Frontal cortex (tissue), 4 donors: ENCODE data around the gene DCBLD2. TPM values are rescaled to one million over a fixed set of nuclear protein-coding genes. Genes with fewer than 3 reads are reported as not detected.
"Not testable (repeated sequence)": the region's sequence is repeated elsewhere in the genome, so short reads cannot be mapped to it uniquely, and the experiment has no call there.

Experiments
- DNase-seq, 2 donors: peaks; one replicate each; pipeline ENCODE4 v3.0.0; 2012; ENCODE audit warnings: low spot score in 2 of 2
- FAIRE-seq: peaks from 2 replicates; lab custom pipeline; 2012; peaks lifted over from hg19 to GRCh38; lab: Jason Lieb, UNC
- total RNA-seq: library from RNA; depleted of rRNA; stranded (reverse); fragments of >200 nt; gene quantifications from one replicate; pipeline ENCODE4 v1.2.3, GENCODE V29; 2014
- donor health status: control.
- donor health status: control.
- donor health status: control.

Gene DCBLD2
- total RNA-seq, 1 donor from 2014 or later, result 31.4 TPM

DNA sequence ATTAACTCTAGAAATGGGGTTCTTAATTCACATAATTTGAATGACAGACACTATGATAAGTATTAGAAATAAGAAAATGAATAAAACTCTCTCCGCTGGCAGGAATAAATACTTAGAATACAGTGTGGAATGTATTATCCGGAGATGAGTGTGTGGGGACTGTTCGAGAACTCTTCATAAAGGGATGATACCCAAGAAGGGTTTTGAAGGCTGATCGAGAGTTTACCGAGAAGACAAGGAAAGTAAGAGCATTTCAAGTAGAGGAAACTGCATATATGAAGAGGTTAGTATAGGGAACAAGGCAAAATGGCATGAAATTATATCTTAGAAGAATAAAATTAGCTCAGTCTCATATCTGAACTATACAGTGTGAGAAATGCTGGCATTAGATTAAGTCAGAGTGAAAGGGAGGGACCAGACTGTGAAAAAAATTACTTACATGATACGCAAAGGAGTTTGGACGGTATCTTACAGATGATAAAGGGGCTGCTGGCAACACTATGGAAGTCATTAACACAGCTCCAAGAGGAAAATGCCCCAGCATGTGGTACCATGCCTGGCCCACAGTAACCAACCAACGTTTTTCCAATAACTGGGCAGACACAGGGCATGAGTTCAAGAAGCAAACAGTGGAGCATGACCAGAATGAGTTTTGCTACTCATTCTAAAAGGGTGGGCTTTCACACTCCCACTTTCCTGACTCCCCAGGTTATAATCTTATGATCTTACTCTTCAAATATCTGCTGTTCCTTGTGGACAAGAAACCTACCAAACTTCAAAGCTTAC, 6.5 kb downstream of the DCBLD2 start:
- no peak for DNase-seq
- no peak for FAIRE-seq

DNA sequence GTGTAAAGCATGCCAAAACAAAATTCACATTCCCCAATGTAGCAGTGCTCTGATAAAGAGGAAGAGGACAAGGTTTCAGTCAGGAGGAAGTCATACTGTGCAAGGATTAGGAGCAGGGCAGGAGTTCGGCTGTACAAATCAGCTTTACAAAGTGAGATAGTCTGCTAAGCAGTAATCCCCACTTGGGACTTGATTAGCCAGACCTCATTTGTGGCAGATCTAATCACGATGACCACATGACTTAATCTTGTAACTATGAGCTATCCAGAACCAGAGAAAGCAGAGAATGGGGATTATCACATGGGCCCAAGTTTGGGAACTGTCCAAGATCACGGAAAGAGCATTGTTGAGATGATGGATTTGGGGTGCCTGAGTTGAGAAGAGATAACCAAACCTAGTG, 7.8 kb downstream of the DCBLD2 start:
- DNase-seq (no peak), FAIRE-seq (no peak)

DNA sequence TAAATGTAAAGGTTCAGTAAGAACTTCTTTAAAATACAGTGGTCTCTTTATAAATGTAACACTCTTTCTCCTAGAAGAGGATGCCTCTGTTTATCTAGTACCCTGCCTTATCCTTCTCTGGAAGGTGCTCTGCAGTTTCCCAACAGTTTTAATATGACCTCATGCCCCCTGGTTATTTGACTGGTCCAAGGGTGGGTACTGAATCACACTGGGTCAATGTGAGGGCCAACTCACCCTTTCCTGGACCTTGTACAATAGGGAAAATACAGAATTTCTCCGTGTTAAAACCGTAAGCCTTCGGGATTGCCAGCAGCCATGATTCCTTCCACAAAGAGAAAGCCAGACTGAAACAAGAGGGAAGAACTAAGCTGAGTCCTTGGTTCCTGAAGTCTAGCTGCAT, 9.2 kb downstream of the DCBLD2 start:
- no peak for DNase-seq
- no peak for FAIRE-seq

DNA sequence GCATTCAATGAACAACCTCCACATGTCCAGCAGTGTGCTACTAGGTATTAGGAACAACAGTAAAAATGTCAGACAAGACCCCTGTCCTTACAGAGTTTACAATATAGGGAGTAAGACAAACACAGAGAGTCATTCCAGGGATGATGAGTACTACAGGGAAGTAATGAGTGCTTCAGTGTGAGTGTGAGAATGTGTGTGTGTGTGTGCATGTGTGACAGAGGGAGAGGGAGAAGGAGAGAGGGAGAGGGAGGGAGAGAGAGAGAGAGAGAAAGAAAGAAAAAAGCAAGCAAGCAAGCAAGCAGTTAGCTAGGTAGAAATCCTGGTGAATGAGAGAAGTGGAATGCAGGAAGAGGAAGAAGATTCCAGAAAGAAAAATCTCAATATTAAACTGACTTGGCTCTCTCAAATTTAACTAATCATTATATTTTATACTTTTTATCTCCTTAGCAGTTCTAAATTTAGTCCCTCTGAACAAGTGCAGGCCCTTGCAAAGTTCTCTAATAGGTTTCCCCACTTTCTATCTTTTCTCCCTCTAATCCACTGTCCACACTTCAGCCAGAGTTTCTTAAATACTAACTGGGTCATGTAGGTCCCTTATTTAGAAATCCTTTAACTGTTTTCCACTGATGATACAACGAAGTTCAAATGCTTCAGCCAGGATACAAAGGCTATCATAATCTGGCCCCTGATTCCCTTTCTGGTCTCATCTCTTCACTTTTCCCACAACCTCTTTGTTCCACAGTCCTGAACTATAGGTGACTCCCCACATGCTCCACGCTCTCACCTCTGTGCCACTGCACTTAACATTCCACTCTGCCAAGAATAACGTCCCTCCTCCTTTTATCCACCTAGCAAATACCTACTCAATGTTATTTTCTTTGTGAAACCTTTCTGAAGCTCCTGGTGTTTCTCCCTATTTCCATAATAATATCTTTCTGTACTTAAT, 10.3 kb downstream of the DCBLD2 start:
- DNase-seq (no peak), FAIRE-seq (no peak)

DNA sequence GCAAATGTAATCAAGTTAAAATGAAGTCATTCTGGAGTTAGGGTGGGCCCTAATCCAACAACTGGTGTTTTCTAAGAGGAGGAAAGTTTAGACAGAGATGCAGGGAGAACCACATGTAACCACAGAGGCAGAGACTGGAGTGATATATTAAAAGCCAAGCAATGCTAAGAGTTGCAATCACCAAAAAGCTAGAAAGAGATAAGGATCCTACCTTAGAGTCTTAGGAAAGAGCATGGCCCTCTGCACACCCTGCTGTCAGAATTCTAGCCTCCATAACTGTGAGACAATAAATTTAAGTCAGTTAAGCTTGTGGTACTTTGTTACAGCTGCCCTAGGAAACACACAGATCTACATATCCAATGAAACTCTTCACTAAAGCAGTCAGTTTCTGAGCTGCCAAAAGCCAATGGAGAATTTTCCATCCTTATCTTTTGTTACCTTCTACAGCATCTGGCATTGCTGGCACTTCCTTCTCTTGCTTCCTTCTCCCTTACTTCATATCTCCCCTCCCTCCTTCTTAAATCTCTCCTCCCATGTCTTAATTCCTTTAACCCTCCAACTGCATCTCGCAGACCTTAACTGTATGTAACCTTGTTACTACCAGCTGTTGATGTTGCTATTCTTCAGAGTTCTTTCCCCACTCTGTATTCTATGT, 11.2 kb downstream of the DCBLD2 start:
- FAIRE-seq, result no peak

DNA sequence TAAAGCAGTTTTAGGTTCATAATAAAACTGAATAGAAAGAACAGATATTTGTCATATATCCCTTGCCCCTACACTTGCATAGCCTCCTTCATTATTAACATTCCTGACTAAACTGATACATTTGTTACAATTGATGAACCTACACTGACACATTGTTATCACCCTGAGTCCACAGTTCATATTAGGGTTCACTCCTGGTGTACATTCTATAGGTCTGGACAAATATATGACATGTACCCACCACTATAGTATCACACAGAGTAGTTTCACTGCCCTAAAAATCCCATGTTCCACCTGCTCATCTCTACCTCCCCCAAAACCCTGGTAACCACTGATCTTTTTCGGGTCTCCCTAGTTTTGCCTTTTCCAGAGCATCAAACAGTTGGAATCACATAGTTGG, 13.8 kb downstream of the DCBLD2 start:
- FAIRE-seq (no peak), DNase-seq (no peak)

More for the DNA sequence above, 11.2 kb downstream of the DCBLD2 start:
- DNase-seq, result no peak

DNA sequence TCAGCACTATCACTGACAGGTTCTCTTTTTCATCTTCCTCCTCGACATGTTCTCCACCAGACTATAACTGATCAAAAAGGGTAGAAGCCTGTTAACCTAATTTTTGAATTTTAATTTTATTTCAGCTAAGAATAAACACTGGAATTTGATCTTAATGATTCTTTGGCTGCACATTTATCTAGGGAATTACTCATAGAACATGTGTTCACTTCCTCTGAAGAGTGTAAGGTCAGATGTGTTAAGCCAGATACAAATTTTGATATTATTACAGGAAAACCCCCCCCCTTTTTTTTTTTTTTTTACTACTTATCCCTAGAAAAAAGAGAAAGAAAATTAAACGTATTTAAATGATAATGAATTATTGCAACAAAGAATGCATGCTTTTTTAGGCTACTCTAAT, 15.0 kb downstream of the DCBLD2 start:
- FAIRE-seq (no peak), DNase-seq (no peak)

DNA sequence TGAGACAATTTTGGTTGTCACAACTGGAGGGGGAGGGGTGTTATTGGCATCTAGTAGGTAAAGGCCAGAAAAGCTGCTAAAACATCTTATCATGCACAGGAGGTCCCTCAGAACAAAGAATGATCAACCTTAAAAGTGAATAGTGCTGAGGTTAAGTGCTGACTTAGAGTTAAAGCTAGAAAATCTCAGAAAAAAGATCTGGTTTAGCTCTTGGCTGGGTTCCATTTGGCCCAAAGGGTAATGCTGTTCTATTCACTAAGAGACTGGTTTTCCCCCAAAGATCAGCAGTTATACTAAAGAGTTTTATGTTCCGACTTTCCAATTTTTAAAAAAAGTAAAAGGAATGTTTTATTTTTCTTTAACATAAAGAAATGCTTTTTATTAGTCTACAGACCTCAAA, 15.6 kb downstream of the DCBLD2 start:
- DNase-seq (no peak), FAIRE-seq (no peak)

DNA sequence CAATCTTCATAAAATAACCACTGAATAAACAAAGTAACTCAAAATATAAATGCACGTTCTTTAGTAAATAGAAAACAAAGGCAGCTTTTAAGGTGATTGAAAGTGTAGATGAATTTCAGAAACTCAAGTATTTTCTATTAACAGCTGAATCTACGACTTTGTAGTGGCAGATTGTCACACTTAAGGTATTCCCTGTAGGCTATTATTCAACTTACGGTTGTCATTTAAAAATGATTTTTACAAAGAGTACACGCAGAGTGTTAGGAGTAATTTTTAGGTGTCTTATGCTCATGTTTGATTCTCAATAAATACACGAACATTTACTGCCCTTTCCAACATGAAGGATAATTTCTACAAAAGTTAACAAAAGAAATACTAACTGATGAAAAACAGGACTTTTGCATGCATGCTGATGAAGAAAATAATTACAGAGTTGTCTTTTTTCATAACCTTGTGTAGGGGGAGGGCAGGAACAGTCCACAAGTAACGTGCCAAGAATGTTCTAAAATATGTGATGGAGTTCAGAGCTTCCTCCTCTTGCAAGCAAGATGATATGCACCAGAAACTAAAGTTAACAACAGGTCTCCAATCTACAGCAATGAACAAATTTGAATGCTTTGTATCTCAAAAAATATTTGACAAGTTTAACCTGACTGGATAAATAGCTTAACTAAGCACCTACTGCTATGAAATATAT, 16.7 kb downstream of the DCBLD2 start:
- DNase-seq (no peak), FAIRE-seq (no peak)

DNA sequence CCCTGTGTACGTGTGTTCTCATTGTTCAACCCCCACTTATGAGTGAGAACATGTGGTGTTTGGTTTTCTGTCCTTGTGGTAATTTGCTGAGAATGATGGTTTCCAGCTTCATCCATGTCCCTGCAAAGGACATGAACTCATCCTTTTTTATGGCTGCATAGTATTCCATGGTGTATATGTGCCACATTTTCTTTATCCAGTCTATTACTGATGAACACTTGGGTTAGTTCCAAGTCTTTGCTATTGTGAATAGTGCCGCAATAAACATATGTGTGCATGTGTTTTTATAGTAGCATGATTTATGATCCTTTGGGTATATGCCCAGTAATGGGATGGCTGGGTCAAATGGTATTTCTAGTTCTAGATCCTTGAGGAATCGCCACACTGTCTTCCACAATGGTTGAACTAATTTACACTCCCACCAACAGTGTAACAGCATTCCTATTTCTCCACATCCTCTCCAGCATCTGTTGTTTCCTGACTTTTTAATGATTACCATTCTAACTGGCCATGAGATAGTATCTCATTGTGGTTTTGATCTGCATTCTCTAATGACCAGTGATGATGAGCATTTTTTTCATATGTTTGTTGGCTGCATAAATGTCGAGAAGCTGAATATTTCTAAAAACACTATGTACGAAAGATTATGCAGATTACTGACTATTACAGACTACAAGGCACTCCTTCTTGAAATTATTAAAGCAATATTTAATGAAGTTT, 18.7 kb downstream of the DCBLD2 start:
- not testable (repeated sequence) for DNase-seq, FAIRE-seq

DNA sequence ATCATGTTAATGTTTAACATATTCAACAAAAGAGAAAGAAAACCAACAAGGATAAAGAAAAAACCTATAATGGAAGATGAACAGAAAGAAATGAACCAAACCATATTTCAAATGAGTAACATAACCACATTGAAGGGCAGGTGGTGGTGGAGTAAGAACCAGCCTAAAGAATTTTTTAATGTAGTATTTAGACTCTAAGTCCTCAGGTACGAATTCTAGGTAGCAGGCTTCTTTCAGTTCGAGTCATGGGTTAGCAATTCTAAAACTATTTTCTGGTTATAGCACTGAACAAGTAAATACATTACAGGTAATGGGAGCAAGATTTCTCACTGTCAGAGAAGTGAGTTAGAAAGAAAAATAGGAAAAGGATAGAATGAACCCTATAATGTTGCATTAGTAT, 24.4 kb downstream of the DCBLD2 start:
- DNase-seq (no peak), FAIRE-seq (no peak)

DNA sequence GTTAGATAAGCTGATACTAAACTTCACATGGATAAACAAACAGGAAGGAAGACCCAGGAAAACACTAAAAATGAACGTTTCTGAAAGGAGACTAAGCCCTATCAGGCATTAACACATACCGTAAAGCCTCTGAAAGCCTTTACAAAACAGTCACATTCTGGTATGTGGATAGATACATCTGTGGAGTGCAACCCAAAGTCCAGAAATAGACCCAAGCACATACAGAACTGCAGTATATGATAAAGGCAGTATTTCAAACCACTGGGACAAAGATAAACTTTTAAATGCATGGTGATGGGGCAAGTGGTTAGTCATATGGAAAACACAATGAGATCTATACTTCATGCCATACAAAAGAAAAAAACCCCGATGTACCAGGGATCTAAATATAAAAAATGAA, 26.0 kb downstream of the DCBLD2 start:
- FAIRE-seq (no peak), DNase-seq (no peak)

DNA sequence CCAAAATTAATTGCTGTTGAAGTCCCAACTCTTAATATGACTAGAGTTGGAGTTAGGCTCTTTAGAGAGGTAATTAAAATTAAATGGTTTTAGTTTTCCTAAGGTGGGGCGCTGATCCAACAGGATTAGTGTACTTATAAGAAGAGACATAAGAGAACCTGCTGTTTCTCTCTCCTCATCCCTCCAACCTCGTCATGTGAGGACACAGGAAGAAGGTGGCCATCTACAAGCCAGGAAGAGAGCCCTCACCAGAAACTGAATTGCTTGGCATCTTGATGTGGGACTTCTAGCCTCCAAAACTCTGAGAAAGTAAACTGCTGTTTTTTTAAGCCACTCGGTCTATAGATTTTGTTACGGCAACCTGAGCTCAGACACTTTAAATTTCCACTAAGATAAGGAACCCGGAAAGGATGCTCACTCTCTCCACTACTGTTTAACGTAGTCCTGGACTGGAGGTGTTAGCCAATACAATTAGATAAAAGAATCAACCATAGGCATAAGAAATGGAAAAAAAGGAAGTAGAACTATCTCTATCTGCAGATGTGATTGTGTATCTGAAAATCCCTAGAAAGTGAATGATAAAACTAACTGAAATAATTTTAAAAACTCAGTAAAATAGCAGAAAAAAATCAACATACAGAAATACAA, 26.8 kb downstream of the DCBLD2 start:
- DNase-seq, result no peak
- FAIRE-seq, result no peak

DNA sequence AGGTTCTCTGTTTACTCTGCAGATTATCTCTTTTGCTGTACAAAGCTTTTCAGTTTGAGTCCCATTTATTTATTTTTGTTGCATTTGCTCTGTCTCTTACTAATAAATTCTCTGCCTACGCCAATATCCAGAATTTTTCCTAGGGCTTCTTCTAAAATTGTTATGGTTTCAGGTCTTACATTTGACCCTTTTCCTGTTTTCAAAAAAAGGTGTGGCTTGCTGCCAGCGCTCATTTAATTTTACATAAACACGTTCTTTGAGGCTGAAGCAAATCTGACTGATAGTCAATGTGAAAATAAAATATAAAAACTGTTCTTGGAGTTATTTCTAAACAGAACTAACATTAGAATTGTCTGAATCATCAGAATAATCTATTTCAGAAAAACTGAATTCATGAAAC, 32.1 kb downstream of the DCBLD2 start:
- no peak for DNase-seq
- FAIRE-seq, result no peak

DNA sequence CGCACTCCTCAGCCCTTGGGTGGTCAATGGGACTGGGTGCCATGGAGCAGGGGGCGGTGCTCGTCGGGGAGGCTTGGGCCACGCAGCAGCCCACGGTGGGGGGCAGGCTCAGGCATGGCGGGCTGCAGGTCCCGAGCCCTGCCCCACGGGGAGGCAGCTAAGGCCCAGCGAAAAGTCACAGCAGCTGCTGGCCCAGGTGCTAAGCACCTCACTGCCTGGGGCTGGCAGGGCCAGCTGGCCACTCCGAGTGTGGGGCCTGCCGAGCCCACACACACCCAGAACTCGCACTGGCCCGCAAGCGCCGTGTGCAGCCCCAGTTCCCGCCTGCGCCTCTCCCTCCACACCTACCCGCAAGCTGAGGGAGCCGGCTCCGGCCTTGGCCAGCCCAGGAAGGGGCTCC, 43.5 kb downstream of the DCBLD2 start:
- not testable (repeated sequence) for FAIRE-seq, DNase-seq

DNA sequence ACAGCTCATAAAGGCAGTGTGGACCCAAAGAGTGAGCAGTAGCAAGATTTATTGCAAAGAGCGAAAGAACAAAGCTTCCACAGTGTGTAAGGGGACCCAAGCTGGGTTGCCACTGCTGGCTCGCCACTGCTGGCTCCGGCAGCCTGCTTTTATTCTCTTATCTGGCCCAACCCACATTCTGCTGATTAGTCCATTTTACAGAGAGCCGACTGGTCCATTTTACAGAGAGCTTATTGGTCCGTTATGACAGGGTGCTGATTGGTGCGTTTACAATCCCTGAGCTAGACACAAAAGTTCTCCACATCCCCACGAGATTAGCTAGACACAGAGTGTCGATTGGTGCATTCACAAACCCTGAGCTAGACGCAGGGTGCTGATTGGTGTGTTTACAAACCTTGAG, 44.2 kb downstream of the DCBLD2 start:
- DNase-seq, FAIRE-seq: not testable (repeated sequence)

DNA sequence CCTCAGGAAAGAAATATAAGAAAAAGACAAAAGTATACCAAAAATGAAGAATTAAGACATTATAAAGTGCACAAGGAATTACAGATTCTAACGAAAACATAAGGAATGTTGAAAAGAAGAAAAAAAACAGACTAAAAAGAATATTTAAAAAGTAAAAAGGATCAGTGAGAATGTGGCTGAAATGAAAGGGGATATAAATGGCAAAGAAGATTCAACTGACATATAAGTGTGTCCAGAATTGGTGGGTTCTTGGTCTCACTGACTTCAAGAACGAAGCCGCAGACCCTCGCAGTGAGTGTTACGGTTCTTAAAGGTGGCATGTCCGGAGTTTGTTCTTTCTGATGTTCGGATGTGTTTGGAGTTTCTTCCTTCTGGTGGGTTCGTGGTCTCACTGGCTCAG, 44.8 kb downstream of the DCBLD2 start:
- DNase-seq (no peak), FAIRE-seq (no peak)

DNA sequence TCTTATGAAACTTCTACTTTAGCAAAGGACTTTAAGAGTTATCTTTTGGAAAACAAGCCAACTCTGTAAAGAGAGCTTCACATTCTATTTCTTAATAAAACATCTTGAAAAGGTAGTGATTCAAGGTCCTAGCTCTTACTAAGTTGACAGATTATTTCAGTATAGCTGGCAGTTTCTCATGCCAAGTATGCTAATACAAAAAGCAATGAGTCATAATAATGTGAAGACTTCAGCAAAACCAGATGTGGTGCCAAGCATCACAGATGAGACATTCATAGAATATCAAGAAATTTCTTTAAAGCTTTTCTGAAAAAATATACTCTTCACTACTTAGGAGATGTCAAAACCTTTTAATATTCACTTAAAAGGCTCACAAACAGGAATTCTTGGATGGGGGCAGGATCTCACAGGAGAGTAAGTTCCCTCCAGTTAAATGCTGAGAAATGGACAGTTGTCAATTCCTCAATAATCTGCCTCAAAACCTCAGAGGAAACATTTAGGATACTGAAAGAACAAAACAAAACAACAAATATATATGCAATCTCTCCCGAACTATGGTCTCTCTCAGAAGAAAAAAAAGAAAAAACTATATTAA, 45.6 kb downstream of the DCBLD2 start:
- FAIRE-seq, result no peak
- peak in 1 of 2 donors; percentile 30 for DNase-seq
